Measurements from ENCODE around the gene PVR.
A peak's percentile ranks its signal among the peaks of the same experiment; 100 is the strongest.

Gene PVR

GRCh38 chr19:44620667-44621066, 23.0 kb upstream of the PVR start:
- ATAC-seq, result no peak
- no peak for TF ChIP-seq ESRRG (CRISPR knock-in tag; IDR thresholded peaks at IDR 0.05)
- TF ChIP-seq BACH2 (CRISPR knock-in tag; IDR thresholded peaks at IDR 0.05; ENCODE audit: borderline replicate concordance), result no peak
- TF ChIP-seq CSRNP3 (CRISPR knock-in tag; IDR thresholded peaks at IDR 0.05), result no peak
- no peak for TF ChIP-seq ZNF8 (CRISPR knock-in tag; IDR thresholded peaks at IDR 0.05)
- no peak for TF ChIP-seq POU6F1 (CRISPR knock-in tag; IDR thresholded peaks at IDR 0.05; ENCODE audit: borderline replicate concordance, low read depth)
- TF ChIP-seq GLIS3 (CRISPR knock-in tag; IDR thresholded peaks at IDR 0.05), result no peak
- no peak for TF ChIP-seq ZC3H10 (CRISPR knock-in tag; IDR thresholded peaks at IDR 0.05)
- TF ChIP-seq TCF4 (CRISPR knock-in tag; IDR thresholded peaks at IDR 0.05; ENCODE audit: borderline replicate concordance), result no peak

GRCh38 chr19:44621367-44621766, 22.3 kb upstream of the PVR start:
- TF ChIP-seq BACH2 (CRISPR knock-in tag; IDR thresholded peaks at IDR 0.05; ENCODE audit: borderline replicate concordance) (no peak), ESRRG (CRISPR knock-in tag; IDR thresholded peaks at IDR 0.05) (no peak), ZNF70 (CRISPR knock-in tag; IDR thresholded peaks at IDR 0.05) (no peak), ZC3H10 (CRISPR knock-in tag; IDR thresholded peaks at IDR 0.05) (no peak), ZNF565 (CRISPR knock-in tag; conservative IDR thresholded peaks at IDR 0.05; ENCODE audit: low read depth) (no peak), PPARA (CRISPR knock-in tag; IDR thresholded peaks at IDR 0.05; ENCODE audit: borderline replicate concordance) (no peak), ZNF8 (CRISPR knock-in tag; IDR thresholded peaks at IDR 0.05) (no peak), ISL1 (CRISPR knock-in tag; IDR thresholded peaks at IDR 0.05) (no peak), TSHZ2 (CRISPR knock-in tag; IDR thresholded peaks at IDR 0.05) (no peak), GLIS3 (CRISPR knock-in tag; IDR thresholded peaks at IDR 0.05) (no peak), ZFP30 (CRISPR knock-in tag; IDR thresholded peaks at IDR 0.05) (no peak), POU6F1 (CRISPR knock-in tag; IDR thresholded peaks at IDR 0.05; ENCODE audit: borderline replicate concordance, low read depth) (no peak), PATZ1 (CRISPR knock-in tag; IDR thresholded peaks at IDR 0.05; ENCODE audit: borderline replicate concordance) (no peak), CSDC2 (CRISPR knock-in tag; IDR thresholded peaks at IDR 0.05) (no peak), ARNTL (CRISPR knock-in tag; IDR thresholded peaks at IDR 0.05; ENCODE audit: borderline replicate concordance, low read depth) (no peak)
- no peak for ATAC-seq

- TF ChIP-seq RARB (CRISPR knock-in tag; IDR thresholded peaks at IDR 0.05) (no peak), CSRNP3 (CRISPR knock-in tag; IDR thresholded peaks at IDR 0.05) (no peak), ARNTL (CRISPR knock-in tag; IDR thresholded peaks at IDR 0.05; ENCODE audit: borderline replicate concordance, low read depth) (no peak), PPARA (CRISPR knock-in tag; IDR thresholded peaks at IDR 0.05; ENCODE audit: borderline replicate concordance) (no peak), SNAI2 (CRISPR knock-in tag; IDR thresholded peaks at IDR 0.05) (no peak), ZNF565 (CRISPR knock-in tag; conservative IDR thresholded peaks at IDR 0.05; ENCODE audit: low read depth) (no peak), ZNF8 (CRISPR knock-in tag; IDR thresholded peaks at IDR 0.05) (no peak)
- peak; percentile 40 for ATAC-seq
Observed at GRCh38 chr19:44623080-44623479, 20.6 kb upstream of the PVR start.

Data from SK-N-SH treated with all-trans-retinoic acid at 6 μM for 48 hours (cell line).